HL-60 (cell line): ENCODE data around the gene ZRANB3.

Experiments used
- GABPA ChIP-seq: IDR thresholded peaks from 2 replicates; pipeline ENCODE4 v1.6.1; 2012; ENCODE audit warnings: low read depth
- POLR2AphosphoS5 ChIP-seq: IDR thresholded peaks from 2 replicates; pipeline ENCODE4 v1.6.1; 2012; ENCODE audit warnings: low read depth
- SPI1 ChIP-seq: IDR thresholded peaks from 2 replicates; pipeline ENCODE4 v1.6.1; 2012; ENCODE audit warnings: low read depth, mild to moderate bottlenecking, borderline replicate concordance
- TF ChIP-seq, protein P1 (sequence below): IDR thresholded peaks from one replicate; pipeline ENCODE4 v1.5.1; 2011; ENCODE audit warnings: low read length, control low read depth, inconsistent platforms; ENCODE audit not compliant: insufficient read depth
- TF ChIP-seq, protein P2 (sequence below): IDR thresholded peaks from 2 replicates; pipeline ENCODE4 v1.6.1; 2012; ENCODE audit warnings: low read depth; ENCODE audit not compliant: insufficient replicate concordance

DNA sequence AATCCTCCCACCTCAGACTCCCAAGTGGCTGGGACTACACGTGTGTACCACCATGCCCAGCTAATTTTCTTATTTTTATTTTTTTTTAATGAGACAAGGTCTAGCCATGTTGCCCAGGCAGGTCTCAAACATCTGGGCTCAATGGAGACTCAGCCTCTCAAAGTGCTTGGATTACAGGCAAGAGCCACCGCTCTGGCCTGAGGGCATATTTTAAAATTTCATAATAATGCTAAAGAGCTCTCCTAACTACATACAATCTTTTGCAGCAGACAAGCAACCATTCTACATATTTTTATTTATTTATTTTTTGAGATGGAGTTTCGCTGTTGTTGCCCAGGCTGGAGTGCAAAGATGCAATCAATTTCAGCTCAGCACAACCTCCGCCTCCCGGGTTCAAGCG is 271.9 kb downstream of the ZRANB3 start:
- TF ChIP-seq, protein P1, sequence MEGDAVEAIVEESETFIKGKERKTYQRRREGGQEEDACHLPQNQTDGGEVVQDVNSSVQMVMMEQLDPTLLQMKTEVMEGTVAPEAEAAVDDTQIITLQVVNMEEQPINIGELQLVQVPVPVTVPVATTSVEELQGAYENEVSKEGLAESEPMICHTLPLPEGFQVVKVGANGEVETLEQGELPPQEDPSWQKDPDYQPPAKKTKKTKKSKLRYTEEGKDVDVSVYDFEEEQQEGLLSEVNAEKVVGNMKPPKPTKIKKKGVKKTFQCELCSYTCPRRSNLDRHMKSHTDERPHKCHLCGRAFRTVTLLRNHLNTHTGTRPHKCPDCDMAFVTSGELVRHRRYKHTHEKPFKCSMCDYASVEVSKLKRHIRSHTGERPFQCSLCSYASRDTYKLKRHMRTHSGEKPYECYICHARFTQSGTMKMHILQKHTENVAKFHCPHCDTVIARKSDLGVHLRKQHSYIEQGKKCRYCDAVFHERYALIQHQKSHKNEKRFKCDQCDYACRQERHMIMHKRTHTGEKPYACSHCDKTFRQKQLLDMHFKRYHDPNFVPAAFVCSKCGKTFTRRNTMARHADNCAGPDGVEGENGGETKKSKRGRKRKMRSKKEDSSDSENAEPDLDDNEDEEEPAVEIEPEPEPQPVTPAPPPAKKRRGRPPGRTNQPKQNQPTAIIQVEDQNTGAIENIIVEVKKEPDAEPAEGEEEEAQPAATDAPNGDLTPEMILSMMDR, result no peak
- TF ChIP-seq POLR2AphosphoS5, result no peak
- TF ChIP-seq, protein P2, sequence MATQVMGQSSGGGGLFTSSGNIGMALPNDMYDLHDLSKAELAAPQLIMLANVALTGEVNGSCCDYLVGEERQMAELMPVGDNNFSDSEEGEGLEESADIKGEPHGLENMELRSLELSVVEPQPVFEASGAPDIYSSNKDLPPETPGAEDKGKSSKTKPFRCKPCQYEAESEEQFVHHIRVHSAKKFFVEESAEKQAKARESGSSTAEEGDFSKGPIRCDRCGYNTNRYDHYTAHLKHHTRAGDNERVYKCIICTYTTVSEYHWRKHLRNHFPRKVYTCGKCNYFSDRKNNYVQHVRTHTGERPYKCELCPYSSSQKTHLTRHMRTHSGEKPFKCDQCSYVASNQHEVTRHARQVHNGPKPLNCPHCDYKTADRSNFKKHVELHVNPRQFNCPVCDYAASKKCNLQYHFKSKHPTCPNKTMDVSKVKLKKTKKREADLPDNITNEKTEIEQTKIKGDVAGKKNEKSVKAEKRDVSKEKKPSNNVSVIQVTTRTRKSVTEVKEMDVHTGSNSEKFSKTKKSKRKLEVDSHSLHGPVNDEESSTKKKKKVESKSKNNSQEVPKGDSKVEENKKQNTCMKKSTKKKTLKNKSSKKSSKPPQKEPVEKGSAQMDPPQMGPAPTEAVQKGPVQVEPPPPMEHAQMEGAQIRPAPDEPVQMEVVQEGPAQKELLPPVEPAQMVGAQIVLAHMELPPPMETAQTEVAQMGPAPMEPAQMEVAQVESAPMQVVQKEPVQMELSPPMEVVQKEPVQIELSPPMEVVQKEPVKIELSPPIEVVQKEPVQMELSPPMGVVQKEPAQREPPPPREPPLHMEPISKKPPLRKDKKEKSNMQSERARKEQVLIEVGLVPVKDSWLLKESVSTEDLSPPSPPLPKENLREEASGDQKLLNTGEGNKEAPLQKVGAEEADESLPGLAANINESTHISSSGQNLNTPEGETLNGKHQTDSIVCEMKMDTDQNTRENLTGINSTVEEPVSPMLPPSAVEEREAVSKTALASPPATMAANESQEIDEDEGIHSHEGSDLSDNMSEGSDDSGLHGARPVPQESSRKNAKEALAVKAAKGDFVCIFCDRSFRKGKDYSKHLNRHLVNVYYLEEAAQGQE, result no peak
- no peak for TF ChIP-seq GABPA
- no peak for TF ChIP-seq SPI1
